ENCODE measurements around the gene SLC11A1. TPM values are rescaled to one million over a fixed set of nuclear protein-coding genes. Genes with fewer than 3 reads are reported as not detected.

Gene SLC11A1
- polyA plus RNA-seq, 1 donor (not counting 4 experiments of a cell fraction or from before 2014, with no cell fraction given): 0.46 TPM

DNA sequence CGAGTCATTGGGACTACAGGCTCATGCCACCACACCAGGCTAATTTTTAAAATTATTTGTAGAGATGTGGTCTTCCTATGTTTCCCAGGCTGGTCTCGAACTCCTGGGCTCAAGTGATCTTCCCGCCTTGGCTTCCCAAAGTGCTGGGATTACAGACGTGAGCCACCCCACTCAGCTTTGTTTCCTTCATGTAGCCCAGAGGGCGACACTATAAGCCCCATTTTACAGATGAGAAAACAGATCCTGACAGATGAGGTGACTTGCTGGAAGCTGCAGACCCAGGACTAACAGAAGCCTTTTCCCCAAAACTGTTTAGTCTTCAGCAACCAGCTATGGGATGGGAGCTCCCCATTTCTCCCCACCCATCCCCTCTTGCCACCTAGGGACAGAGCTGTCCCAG is 10.4 kb downstream of the SLC11A1 start:
- H3K4me1 ChIP-seq (ENCODE audit: control insufficient read depth, extremely low read depth, insufficient read depth, low read length): peaks cover 14% of the 10 kb centered on the region
- H3K9ac ChIP-seq (ENCODE audit: control insufficient read depth, extremely low read depth, insufficient read depth, low read length): no peak overlapping the region
- H3K4me2 ChIP-seq (ENCODE audit: control insufficient read depth, extremely low read depth, insufficient read depth, low read depth, low read length): no peak overlapping the region
- H3K27ac ChIP-seq (ENCODE audit: control insufficient read depth, insufficient read depth, low read length): no peak overlapping the region
- FAIRE-seq (no peak), DNase-seq (ENCODE audit: low read depth, low spot score) (no peak)
- H3K27me3 ChIP-seq (ENCODE audit: control insufficient read depth, extremely low read depth, insufficient read depth, low read length): no peaks in the 10 kb centered on the region
- no peak overlapping the region for H2AFZ ChIP-seq (ENCODE audit: control insufficient read depth, low read length)
- H4K20me1 ChIP-seq (ENCODE audit: control insufficient read depth, extremely low read depth, insufficient read depth, low read length): no peaks in the 10 kb centered on the region
- no peaks in the 10 kb centered on the region for H3K9me3 ChIP-seq (ENCODE audit: control insufficient read depth, low read depth, low read length)
- H3K36me3 ChIP-seq (ENCODE audit: control insufficient read depth in 2 of 2, extremely low read depth in 1 of 2, insufficient read depth in 2 of 2, low read length in 2 of 2): no peaks in the 10 kb centered on the region
- H3K9me1 ChIP-seq (ENCODE audit: control insufficient read depth, extremely low read depth, insufficient read depth, low read length): no peaks in the 10 kb centered on the region
- TF ChIP-seq, protein P1, sequence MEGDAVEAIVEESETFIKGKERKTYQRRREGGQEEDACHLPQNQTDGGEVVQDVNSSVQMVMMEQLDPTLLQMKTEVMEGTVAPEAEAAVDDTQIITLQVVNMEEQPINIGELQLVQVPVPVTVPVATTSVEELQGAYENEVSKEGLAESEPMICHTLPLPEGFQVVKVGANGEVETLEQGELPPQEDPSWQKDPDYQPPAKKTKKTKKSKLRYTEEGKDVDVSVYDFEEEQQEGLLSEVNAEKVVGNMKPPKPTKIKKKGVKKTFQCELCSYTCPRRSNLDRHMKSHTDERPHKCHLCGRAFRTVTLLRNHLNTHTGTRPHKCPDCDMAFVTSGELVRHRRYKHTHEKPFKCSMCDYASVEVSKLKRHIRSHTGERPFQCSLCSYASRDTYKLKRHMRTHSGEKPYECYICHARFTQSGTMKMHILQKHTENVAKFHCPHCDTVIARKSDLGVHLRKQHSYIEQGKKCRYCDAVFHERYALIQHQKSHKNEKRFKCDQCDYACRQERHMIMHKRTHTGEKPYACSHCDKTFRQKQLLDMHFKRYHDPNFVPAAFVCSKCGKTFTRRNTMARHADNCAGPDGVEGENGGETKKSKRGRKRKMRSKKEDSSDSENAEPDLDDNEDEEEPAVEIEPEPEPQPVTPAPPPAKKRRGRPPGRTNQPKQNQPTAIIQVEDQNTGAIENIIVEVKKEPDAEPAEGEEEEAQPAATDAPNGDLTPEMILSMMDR (optimal IDR thresholded peaks at IDR 0.05 in 1 of 3, IDR thresholded peaks at IDR 0.05 in 1 of 3, conservative IDR thresholded peaks at IDR 0.05 in 1 of 3; ENCODE audit: extremely low read depth in 1 of 3, insufficient read depth in 2 of 3, low read length in 3 of 3): no peak
- no peak for TF ChIP-seq EZH2 (IDR thresholded peaks at IDR 0.05; ENCODE audit: low read length)
- no peak overlapping the region for H3K4me3 ChIP-seq (ENCODE audit: control insufficient read depth in 2 of 3, extremely low read depth in 1 of 3, insufficient read depth in 2 of 3, low read depth in 1 of 3, low read length in 3 of 3)
- no peaks in the 10 kb centered on the region for H3K79me2 ChIP-seq (ENCODE audit: control insufficient read depth, insufficient read depth, low read length)
- dilution Hi-C loops (cut with MboI; ENCODE audit: extremely low pct_ligation_motif_present, low sequenced_read_pairs): no loop called here

DNA sequence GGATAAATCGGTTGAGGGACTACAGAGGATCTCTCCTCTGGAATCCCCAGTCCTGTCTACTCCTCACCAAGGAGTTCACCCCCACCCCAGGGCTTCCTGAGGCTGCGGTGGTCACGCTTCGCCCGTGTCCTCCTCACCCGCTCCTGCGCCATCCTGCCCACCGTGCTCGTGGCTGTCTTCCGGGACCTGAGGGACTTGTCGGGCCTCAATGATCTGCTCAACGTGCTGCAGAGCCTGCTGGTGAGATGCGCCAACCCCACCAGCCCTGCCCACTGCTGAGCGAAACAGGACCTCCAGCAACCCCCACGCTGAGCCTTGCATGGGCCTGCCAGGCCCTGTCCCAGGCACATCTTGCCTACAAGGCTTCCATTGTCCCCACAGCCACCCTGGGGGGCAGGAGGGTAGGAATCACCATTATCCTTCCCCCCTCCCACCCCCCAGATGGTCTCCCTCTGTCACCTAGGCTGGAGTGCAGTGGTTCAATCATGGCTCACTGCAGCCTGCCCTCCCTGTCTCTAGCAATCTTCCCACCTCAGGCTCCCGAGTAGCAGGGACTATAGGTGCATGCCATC is 10.9 kb downstream of the SLC11A1 start:
- H4K20me1 ChIP-seq (ENCODE audit: control insufficient read depth, extremely low read depth, insufficient read depth, low read length): no peaks in the 10 kb centered on the region
- no peak overlapping the region for H3K9ac ChIP-seq (ENCODE audit: control insufficient read depth, extremely low read depth, insufficient read depth, low read length)
- DNase-seq (ENCODE audit: low read depth, low spot score) (no peak), FAIRE-seq (no peak)
- H3K9me1 ChIP-seq (ENCODE audit: control insufficient read depth, extremely low read depth, insufficient read depth, low read length): no peaks in the 10 kb centered on the region
- H3K27me3 ChIP-seq (ENCODE audit: control insufficient read depth, extremely low read depth, insufficient read depth, low read length): no peaks in the 10 kb centered on the region
- TF ChIP-seq, protein P1 (optimal IDR thresholded peaks at IDR 0.05 in 1 of 3, IDR thresholded peaks at IDR 0.05 in 1 of 3, conservative IDR thresholded peaks at IDR 0.05 in 1 of 3; ENCODE audit: extremely low read depth in 1 of 3, insufficient read depth in 2 of 3, low read length in 3 of 3): no peak
- TF ChIP-seq EZH2 (IDR thresholded peaks at IDR 0.05; ENCODE audit: low read length): no peak
- peaks cover 16% of the 10 kb centered on the region for H3K4me1 ChIP-seq (ENCODE audit: control insufficient read depth, extremely low read depth, insufficient read depth, low read length)
- no peak overlapping the region for H3K4me2 ChIP-seq (ENCODE audit: control insufficient read depth, extremely low read depth, insufficient read depth, low read depth, low read length)
- no peaks in the 10 kb centered on the region for H3K9me3 ChIP-seq (ENCODE audit: control insufficient read depth, low read depth, low read length)
- dilution Hi-C loops (cut with MboI; ENCODE audit: extremely low pct_ligation_motif_present, low sequenced_read_pairs): no loop called here
- no peaks in the 10 kb centered on the region for H3K36me3 ChIP-seq (ENCODE audit: control insufficient read depth in 2 of 2, extremely low read depth in 1 of 2, insufficient read depth in 2 of 2, low read length in 2 of 2)
- no peak overlapping the region for H3K27ac ChIP-seq (ENCODE audit: control insufficient read depth, insufficient read depth, low read length)
- no peak overlapping the region for H2AFZ ChIP-seq (ENCODE audit: control insufficient read depth, low read length)
- H3K79me2 ChIP-seq (ENCODE audit: control insufficient read depth, insufficient read depth, low read length): no peaks in the 10 kb centered on the region
- no peak overlapping the region for H3K4me3 ChIP-seq (ENCODE audit: control insufficient read depth in 2 of 3, extremely low read depth in 1 of 3, insufficient read depth in 2 of 3, low read depth in 1 of 3, low read length in 3 of 3)

Data from keratinocyte (primary cell).